Fibroblast of skin of left biceps (primary cell): ENCODE measurements around the gene OPRL1.

Experiments used
- DNase-seq, 2 experiments: peaks; one replicate each; pipeline ENCODE4 v3.0.0-alpha.2; 2013; ENCODE audit warnings: low read depth in 2 of 2

OPRL1 gene

DNA sequence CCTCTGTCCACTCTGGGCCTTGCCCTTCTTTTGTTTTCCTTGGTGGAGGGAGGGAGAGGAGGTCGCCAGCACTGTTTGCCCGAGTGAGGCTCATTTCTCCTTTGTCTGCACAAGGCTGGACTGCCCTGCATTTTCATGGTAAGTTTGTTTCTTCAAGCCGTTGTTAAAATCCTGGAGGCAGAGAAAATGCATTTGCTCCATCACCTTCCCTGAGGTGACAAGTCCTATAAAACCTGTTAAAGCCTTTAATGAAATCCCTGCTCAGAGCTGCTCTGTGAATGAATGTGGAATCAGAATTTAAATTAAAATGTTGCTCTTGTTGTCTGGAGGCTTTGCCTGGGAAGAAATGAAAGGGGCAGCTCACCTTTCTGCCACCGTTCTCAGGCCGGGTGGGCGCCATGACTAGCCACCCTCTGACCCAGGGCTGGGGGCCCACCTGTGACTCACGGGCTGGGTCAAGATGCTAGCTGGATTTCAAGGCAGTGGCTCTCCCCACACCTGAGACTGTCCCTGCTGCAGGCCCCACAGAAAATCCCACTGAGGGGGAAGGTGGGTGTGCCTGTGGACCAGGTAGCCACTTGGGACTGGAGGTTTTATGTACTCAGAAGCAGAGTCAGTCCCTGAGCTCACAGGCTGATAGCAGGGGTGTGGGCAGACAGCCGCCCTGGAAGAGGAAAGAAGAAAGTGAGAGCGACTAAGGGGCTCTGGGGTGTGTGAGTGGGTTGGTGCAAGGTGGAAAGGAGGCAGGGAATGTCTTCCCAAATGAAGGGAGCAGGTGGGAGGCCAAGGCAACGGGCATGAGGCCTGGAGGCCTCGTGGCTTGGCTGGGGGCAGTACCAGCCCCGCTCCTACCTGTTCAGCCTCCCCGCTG lies 60.4 kb downstream of the OPRL1 start:
- no peak for DNase-seq

DNA sequence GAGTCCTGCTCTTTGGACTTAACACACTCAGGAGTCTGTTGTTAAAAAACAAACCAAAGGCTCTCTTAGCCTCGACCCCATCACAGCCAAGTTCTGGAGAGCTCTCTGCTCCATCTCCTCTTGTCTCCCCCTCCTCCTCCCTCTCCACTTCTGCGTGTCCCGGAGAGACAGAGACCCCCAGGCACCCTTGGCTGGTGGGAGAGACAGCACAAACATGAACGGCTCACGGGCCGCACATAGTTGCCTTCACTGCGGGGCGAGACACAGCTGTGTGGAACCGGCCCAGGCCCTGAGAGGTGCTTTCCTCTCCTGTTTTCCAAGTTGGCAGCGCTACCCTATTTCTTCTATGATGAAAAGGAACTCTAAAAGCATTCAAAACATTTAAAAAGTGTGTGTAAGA lies 61.1 kb downstream of the OPRL1 start:
- no peak for DNase-seq

DNA sequence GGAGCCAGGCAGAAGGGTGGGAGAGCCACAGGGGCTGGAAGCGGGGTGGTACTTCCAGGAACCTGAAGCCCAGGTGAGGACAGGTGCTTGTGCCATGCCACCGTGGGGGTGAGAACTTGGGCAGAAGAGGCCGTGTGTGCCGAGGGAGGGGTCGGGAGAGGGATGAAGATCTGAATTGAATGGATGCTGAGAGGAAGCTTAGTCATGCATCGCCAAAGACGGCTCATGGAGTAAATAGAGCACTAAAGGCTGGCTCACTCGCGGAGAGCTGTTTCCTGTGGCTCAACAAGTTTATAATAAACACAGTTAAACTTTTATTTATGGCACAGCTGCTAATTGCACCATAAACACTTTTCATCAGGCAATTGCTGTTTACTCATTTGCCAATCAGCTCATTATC lies 62.7 kb downstream of the OPRL1 start:
- DNase-seq = no peak

DNA sequence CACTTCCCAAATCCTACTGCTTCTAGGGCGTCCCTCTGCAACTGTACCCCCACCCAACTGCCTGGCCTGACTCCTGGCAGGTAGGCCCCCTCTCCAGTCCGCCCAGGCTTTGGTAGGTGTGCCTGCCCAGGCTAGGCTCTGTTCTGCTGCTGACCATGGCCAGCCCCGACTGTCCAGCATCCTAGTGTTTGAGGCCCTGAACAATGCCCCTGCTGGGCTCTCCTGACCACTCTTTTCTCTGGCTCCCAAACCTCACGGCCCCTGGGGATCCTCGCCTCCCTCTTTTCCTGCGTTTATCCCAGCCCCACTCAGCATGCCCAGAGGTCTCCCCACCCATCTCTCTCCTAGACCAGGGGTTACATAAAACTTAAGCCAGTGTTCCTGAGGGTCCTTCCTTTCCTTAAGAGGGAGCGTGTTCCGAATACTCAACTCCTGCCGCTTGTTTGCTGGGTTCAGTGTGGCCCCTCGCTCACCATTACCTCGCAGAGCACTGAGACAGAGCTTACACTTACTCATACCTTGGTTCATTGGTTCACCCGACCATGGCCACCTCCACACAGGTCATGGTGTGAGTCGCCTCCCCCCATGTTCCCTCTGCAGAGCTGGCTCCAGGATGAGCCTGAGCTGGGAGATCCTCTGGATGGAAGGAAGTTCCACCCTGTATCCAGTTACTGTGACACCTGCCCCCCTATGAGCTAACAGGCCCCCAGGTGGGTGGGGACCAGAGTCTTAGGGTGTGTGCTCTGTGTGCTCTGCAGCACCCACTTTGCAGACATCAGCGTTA lies 63.3 kb downstream of the OPRL1 start:
- DNase-seq = no peak

DNA sequence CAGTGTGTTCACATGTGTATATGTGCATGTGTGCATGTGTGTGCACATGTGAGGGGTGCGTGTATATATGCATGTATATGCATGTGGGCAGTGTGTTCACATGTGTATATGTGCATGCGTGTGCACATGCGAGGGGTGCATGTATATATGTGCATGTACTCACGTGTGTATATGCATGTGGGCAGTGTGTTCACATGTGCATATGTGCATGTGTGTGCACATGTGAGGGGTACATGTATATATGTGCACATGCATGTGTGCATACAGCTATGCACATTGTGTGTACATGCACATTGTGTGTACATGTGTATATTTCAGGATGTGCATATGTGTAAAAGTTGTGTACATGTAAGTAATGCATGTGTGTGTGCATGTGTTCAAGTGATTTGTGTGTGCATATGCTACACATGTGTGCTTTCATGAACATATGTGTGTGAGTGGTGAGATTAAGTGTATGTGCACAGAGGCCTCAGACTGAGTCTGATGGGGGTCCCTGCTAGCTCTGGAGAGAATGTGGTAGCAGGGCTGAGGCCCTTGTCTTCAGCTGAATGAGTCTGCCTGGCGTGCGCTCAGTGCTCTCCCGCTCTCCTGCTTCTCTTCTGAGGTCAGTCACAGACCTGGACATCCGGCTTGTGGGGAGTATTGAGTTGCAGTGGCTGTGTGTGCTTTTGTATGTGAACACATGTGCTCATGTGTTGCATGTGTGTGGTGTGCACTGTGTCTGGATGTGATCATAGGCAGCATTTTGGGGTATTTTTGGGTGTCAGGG lies 64.4 kb downstream of the OPRL1 start:
- DNase-seq = no peak

DNA sequence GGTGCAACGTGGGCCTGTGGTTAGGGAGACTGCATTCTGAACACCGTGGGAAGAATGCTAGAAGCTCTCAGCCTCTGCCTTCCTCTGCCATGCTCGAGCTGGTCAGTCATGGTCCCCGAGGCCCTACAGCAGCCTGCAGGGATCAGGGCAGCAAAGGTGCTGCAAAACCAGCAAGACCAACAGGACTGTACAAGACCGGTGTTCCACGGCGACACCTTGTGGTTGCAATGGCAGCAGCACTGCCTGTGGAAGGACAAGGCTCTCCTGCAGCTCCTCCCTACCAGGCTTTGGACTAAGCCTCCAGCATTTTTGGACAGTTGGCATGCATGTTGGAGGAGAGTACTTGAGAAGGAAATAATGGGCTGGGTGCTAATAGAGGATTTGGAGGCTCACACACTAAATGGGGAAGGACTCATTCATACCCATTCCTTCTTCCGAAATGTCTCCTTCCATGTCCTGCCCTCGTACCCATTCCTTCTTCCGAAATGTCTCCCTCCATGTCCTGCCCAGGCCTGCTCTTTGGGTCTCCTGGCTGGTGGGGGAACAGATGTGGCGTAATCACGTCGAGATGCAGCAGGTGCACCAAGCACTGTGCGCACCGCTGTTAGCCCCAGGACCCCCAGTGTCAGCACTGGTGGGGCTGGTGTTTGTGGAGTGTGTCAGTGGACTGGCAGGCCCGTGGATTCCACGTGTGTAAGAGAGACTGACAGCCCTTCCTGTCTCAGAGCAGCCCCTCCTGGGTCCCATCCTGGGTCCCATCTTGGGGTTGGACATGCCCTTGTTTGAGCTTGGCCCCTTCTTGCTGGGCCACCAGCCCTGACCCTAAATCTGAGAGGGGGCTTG lies 65.8 kb downstream of the OPRL1 start:
- no peak for DNase-seq

DNA sequence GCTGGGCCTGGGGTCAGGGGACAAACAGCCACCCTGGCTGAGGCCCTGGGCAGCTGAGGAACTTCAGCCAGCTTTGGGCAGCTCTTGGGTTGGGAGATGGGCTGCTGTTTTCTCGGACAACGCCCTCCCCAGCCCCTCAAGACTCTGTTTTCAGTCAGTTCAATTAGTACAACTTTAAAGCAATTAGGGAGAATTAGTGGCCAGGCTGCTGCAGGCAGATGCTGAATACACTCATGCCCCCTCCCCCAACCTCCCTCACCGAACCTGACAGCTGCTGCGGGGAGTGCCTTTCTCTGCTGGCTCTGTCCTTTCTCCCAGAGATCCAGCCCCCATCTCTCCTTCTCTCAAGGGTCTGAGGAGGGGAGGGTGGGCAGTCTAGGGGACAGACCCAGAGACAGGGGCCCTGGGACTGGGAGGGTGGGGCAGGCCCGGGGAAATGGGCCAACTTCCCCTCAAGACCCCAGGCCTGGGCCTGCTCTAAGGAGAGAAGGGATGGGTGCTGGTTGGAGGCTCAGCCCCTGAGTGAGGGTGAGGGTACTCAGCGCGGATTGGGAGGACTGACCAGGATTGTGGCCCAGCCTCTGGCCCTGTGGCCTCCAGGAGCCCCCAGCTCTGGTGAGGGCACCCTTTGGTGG lies 66.5 kb downstream of the OPRL1 start:
- no peak for DNase-seq

DNA sequence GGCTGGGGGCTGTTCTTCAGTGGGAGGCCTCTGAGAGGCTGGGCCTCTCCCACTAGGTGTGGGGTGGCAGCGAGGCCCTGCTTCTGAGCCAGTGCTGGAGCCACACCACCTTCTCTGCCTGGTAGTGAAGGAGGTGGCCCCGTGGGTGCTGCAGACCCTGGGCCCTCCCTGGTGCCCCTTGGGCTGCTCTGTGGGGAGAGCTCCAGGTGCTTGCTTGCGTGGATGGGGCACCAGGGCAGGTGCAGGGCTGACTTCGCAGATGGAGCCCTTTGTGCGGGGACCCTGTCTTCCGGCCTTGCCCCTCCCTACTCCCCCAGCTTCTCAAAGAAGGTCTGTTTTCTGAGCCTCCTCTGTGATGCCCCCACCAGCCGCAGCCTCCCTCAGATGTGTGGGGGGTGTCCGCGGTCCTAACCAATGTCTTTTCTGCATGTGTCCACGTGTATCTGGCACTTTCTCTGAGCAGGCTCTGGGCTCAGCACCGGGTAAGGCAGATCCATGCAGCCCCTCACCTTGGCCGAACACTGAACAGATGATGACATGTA lies 67.1 kb downstream of the OPRL1 start:
- DNase-seq = no peak

DNA sequence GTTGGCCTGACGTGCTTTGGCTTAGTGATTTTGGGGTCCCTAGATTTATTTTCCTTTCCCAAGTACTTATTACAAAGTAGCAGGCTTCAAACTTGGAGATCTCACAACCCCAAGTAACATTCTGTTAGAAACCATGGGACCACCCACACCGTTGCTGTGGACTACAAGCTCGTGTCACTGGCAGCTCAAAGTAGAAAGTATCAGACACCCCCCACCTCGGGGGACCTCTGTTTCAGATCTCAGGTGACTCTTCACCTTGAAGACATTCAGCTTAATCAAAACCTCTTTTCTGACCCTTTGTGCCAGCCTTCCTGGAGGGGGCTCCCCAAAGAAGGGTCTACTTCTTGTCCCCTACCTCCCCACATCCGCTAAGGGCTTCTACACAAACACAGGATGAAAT lies 68.7 kb downstream of the OPRL1 start:
- no peak for DNase-seq

DNA sequence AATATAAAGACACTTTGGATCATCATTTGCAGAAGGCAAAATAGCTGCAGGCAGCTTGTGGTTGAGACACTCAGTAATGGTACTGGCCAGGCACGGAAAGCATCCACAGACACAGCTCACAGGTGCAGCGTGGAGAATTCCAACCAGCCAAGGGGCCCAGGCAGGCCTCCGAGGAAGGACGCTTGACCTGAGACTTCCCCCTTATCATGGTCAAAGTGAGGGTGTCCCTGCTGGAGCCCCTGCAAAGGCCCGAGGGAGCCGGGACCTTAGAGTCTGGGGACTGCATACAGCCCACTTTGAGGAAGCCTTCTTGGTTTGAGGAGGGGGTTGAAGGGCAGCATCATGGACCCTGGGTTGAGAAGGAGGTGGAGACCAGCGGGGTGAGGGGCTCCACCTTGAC lies 69.3 kb downstream of the OPRL1 start:
- no peak for DNase-seq

DNA sequence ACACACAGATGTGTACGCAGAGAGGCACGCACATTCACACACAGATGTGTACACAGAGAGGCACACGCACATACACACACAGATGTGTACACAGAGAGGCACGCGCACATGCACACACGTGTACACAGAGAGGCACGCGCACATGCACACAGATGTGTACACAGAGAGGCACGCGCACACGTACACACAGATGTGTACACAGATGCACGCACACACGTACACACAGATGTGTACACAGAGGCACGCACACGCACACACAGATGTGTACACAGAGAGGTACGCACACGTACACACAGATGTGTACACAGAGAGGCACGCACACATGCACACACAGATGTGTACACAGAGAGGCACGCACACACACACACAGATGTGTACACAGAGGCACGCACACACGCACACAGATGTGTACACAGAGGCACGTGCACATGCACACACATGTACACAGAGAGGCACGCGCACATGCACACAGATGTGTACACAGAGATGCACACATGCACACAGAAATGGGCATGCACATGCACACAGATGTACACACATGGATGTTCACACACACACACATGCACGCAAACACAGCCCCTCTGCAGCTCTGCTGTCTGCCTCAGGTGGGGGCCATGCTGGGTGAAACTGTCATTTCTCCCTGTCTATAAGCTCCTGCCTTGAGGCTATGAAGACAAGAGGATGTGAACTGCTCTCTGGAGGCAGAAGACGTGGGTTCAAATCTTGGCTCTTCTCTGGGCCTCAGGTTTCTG lies 70.1 kb downstream of the OPRL1 start:
- no peak for DNase-seq
